Measurements from ENCODE around the gene MAGOH.

The MAGOH gene

DNA sequence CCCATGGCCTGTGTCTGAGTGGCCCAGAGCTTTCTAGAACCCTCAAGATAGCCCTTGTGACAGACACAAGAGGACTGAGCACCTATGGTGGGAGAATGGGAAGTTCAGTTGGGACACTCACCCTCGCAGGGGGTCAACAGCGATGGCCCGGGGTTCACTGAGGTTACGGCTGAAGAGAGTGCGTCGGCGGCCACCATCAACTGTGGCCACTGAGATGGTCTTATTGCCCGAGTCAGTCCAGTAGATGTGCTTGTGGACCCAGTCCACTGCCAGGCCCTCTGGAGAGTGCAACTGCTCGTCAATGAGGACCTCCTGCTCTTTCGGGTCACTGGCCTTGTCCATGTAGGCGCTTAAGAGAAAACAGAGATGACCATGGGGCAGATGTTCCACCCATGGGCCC is 25.7 kb upstream of the MAGOH start:
- H3K4me3 ChIP-seq (ENCODE audit: low read depth, low read length), result no peak overlapping the region
- no peak for DNase-seq (ENCODE audit: low read depth, low spot score)
- in situ Hi-C loops (cut with HindIII; ENCODE audit: low sequenced_read_pairs), result no loop called here
- TF ChIP-seq, protein P1, sequence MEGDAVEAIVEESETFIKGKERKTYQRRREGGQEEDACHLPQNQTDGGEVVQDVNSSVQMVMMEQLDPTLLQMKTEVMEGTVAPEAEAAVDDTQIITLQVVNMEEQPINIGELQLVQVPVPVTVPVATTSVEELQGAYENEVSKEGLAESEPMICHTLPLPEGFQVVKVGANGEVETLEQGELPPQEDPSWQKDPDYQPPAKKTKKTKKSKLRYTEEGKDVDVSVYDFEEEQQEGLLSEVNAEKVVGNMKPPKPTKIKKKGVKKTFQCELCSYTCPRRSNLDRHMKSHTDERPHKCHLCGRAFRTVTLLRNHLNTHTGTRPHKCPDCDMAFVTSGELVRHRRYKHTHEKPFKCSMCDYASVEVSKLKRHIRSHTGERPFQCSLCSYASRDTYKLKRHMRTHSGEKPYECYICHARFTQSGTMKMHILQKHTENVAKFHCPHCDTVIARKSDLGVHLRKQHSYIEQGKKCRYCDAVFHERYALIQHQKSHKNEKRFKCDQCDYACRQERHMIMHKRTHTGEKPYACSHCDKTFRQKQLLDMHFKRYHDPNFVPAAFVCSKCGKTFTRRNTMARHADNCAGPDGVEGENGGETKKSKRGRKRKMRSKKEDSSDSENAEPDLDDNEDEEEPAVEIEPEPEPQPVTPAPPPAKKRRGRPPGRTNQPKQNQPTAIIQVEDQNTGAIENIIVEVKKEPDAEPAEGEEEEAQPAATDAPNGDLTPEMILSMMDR (IDR thresholded peaks at IDR 0.05; ENCODE audit: low read depth, low read length), result no peak

DNA sequence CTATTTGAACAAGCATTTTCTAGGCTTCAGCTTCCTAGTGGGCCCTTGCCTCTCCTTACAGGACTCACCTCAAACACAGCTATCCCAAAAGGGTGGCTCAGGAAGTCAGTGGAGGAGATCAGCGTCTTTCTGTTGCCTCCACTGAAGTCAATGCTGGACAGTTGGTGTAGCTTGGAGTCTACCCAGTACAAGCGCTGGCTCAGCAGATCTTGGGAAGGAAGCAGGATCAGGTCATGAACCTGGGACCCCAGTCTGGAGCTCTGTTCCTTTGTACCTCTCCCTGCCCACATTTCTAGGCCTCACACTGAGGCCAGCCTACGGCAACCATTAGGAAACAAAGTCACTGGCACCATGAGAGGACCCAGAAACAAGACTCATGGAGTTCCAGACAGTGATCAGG is 23.7 kb upstream of the MAGOH start:
- DNase-seq (ENCODE audit: low read depth, low spot score), result no peak
- no peak overlapping the region for H3K4me3 ChIP-seq (ENCODE audit: low read depth, low read length)
- TF ChIP-seq, protein P1 (IDR thresholded peaks at IDR 0.05; ENCODE audit: low read depth, low read length), result no peak
- in situ Hi-C loops (cut with HindIII; ENCODE audit: low sequenced_read_pairs), result no loop called here

DNA sequence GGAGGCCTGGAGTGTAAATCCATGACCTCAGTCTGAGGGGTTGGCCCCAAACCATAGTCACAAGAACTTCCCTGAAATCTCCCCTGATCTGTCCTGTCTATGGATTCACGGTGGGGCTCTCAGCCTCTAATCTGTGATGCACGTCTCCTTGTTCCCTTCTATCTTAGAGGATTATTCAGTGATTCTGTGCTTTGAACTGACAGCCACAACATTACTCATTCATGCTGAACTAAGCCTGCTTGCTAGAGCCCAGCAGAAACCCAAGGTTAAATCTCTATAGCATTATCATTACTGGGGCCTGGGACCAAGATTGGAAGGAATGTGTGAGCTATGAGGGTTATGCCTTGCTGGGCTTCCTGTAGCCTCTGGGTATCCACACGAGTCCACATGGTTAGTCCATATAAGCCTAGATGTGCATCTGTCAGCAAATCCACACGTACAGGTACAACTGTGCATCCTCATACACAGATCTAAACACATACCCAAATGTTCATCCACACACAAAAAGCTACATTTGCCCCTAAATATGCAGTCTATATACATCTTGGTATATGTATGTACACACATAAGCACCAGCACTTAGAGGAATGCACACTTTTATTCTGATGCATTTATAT is 22.4 kb upstream of the MAGOH start:
- no peak for DNase-seq (ENCODE audit: low read depth, low spot score)
- H3K4me3 ChIP-seq (ENCODE audit: low read depth, low read length), result no peak overlapping the region
- in situ Hi-C loops (cut with HindIII; ENCODE audit: low sequenced_read_pairs), result no loop called here
- TF ChIP-seq, protein P1 (IDR thresholded peaks at IDR 0.05; ENCODE audit: low read depth, low read length), result no peak

DNA sequence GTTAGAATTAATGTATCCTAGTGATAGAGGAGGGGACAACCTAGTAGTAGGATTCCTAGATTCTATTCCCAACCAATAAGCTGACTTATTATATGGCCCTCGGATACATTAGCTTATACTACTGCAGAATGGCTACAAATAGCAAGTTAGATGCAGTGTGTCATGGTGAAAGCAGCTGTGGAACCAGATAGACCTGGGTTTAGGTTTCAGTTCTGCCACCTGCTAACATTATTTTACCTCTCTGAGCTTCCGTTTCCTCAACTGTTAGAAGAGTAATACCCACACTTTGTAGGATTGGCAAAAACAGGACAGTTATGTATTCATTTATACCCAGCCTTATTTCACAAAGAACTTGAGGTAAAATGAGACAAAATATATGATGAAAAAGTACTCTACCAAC is 21.6 kb upstream of the MAGOH start:
- TF ChIP-seq, protein P1 (IDR thresholded peaks at IDR 0.05; ENCODE audit: low read depth, low read length), result no peak
- in situ Hi-C loops (cut with HindIII; ENCODE audit: low sequenced_read_pairs), result no loop called here
- H3K4me3 ChIP-seq (ENCODE audit: low read depth, low read length), result no peak overlapping the region
- DNase-seq (ENCODE audit: low read depth, low spot score), result no peak

DNA sequence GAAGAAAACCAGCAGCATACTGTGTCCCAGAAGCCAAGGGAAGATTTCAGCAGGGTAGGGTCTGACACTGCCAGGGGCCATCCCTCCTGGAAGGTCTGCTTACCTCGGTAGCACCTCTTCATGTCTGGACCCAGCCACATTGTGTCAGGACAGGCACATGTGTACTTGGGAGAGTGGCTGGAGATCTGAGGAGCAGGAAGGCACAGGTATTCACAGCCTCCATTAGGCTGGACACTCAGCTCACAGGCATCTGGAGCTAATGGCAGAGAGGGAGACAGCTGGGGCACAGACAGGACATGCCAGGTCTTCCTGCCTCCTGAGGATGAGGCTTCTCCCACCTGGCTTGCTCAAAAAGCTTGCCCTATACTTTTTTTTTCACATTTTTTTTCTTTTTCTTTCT is 19.9 kb upstream of the MAGOH start:
- in situ Hi-C loops (cut with HindIII; ENCODE audit: low sequenced_read_pairs), result no loop called here
- TF ChIP-seq, protein P1 (IDR thresholded peaks at IDR 0.05; ENCODE audit: low read depth, low read length), result no peak

DNA sequence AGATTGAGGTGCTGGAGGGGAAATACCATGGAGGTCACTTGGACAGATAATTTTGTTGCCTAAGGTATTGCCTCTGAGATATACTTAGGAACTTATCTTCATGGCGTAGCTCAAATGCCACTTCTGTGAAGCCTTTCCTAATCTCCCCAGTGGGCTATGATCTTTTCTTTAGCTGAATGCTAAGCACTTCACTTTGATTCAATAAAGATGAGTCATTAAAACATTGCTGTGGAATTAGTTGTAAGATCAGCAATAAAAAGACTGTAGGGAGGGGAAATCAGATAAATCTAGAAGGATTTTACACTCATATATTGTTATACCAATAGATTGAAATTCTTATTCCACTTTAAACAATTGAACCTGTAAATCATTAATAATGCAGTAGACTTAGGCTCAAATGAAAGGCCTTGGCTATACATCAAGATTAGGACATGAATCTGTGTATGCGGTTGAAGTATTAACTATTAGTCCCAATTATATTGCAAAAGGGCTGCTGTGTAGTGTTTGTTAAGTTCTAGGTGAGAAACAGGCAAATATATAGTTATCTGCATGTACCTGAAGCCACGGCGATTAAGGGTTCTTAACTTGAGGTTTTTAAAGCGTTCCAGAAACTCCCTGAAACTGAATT is 19.2 kb upstream of the MAGOH start:
- TF ChIP-seq, protein P1 (IDR thresholded peaks at IDR 0.05; ENCODE audit: low read depth, low read length), result no peak
- in situ Hi-C loops (cut with HindIII; ENCODE audit: low sequenced_read_pairs), result no loop called here
- H3K4me3 ChIP-seq (ENCODE audit: low read depth, low read length), result no peak overlapping the region
- DNase-seq (ENCODE audit: low read depth, low spot score), result no peak

More for the DNA sequence above, 19.9 kb upstream of the MAGOH start:
- no peak overlapping the region for H3K4me3 ChIP-seq (ENCODE audit: low read depth, low read length)
- no peak for DNase-seq (ENCODE audit: low read depth, low spot score)
